ENCODE data around the gene PBX3.
A peak's percentile ranks its signal among the peaks of the same experiment; 100 is the strongest.

The PBX3 gene

GRCh38 chr9:125826850-125827249, 79.7 kb downstream of the PBX3 start:
- DNase-seq, result no peak

DNA sequence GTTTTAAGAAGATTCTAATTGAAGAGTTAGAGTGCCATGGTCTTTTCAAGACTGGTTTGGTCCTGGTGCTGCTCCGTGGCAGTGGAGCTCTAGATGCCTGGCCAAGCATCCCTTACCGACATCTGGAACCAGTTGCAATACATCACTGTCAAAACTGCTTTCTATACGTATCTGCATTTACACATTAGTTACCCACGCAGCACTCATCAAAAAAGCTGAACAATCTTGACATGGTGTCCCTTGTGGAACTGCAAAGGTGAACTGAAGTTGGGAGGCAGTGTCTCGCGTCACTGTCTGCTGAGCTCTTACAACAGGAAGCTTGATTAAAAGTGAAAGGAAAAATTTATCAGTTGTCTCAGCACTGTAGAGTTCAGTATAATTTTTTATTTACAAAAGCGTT, 82.6 kb downstream of the PBX3 start:
- peak; percentile 59 for DNase-seq

DNA sequence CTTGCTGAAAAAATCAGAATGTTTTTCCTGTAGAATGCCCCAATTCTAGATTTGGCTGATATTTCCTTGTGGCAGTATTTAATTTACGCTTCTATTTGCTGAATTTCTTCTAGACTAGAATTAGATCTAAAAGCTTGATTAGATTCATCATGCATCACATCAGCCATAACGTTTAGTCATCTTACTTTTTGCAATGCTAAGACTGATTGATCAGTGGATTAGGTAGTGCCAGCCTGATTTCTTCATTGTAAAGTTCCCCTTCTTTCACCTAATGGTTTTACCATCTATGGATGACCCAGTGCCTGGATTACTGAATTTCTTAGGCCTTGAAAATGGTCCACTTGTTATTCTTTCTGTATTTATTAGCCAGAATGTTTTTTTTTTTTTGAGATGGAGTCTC, 83.9 kb downstream of the PBX3 start:
- no peak for DNase-seq

- DNase-seq, result no peak
These were observed 84.4 kb downstream of the PBX3 start for GRCh38 chr9:125831616-125832015.

DNA sequence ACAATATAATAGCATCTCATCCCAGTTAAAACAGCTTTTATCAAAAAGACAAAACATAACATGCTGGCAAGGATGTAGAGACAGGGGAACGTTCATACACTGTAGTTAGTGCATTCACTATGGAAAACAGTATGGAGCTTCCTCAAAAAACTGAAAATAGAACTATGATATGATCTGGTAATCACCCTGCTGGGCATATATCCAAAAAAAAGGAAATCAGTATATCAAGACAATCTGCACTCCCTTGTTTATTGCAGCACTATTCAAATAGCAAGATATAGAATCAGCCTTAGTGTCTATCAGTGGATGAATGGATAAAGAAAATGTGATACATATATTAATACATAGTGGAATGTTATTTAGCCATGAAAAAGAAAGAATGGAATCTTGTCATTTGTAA, 88.5 kb downstream of the PBX3 start:
- no peak for DNase-seq

DNA sequence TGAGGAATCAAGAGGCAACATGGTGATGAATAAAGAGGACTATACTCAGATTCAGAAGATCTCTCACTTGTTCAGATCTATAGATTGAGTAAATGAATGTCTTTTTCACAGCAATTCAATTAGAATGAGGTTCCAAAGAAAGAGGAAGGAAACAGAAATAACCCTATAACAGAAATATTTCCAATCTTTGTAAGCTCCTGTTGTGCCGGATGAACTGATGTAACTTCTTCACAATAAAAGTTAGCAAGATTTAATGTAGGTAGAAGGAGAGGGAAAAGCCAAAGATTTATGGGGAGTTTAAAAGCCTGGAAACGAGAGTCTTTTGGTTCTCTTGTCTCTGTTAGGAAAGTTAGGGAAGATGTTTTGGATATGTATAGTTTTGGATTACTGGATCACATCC, 92.1 kb downstream of the PBX3 start:
- no peak for DNase-seq

GRCh38 chr9:125841444-125841843, 94.3 kb downstream of the PBX3 start:
- DNase-seq, result no peak

GRCh38 chr9:125842242-125842641, 95.1 kb downstream of the PBX3 start:
- DNase-seq, result no peak

DNA sequence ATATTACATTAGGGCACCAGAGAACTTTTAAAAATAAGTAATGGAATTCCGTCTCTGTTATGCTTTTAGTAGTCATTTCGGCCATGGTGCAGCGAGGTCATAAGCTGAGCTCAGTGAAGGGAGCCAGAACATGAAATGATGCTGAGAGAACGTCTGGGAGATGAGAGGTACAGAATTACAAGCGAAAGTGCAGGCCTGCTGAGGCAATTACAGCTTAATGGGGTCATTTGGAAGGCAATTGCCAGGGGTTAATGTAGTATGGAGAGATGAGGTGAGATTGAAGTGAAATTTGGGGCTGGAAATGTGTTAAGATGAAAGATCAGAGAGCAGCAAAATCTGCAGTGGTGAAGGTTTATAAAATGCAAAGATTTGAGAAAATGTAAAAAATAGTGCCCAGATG, 96.5 kb downstream of the PBX3 start:
- no peak for DNase-seq

- no peak for DNase-seq
These were observed 97.4 kb downstream of the PBX3 start for GRCh38 chr9:125844611-125845010.

DNA sequence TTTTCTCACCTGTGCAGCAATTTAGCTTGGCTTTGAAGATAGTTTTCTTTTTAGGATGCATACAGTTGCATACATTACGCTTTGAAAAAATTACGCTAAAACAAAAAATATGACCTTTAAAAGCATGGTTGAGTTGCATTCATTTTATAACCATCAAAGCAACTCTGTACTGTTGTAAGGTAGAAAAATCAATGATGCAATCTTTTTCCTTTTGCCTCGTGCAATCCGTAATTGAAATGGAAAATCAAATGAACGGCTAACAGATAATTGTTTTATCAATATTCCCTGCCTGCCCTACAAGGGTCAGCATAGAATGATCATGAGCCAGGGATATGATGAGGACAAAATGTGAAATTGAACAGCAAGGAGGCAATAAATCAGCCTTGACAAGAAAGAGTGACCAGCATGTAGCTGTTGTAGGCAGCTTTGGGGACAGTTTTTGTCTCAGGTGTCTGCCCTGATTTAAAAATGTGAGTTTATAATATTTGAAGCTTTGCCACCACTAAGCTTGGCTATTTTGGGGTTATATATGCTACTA, 98.2 kb downstream of the PBX3 start:
- DNase-seq, result no peak

- no peak for DNase-seq
These were observed 100.6 kb downstream of the PBX3 start for GRCh38 chr9:125847735-125848134.

- DNase-seq, result no peak
These were observed 103.0 kb downstream of the PBX3 start for GRCh38 chr9:125850106-125850632.

GRCh38 chr9:125850763-125851162, 103.6 kb downstream of the PBX3 start:
- no peak for DNase-seq

DNA sequence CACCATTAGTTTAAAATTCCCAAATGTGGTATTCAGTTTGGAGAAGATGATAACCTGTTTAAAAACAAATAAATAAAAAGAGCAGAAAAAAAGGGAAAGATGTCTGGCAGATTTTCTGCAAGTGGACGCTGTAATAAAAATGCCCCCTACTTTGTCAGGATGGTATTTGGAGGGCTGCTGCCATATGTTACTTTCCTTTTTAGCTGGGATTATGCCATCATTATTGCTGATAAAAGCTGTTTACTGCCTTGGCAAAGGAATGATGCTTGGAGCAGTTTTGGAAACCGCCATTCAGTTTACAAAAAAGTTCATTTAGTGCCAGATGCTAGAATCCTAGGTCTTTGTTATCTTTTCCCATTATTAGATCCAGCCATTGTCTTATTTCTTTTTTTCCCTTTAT, 104.8 kb downstream of the PBX3 start:
- no peak for DNase-seq

DNA sequence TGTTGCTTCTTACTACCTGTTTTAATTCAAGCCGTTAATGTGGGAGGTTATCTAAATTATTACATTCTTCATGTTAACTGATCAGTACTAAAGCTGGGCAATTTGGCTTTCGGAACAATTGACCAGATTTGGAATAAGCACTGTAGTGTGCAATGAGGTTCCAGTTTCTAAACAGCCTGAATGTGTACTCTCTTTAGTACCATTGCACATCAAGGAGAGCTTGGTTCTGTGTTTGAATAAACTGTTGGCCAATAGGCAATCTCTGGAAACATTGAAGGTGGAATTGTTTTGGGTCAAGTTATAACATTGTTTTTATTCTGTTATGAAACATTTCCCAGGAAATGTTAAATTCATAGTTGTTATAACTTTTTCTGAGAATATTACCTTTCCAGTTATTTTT, 105.2 kb downstream of the PBX3 start:
- DNase-seq, result no peak

- peak; percentile 34 for DNase-seq
These were observed 107.5 kb downstream of the PBX3 start for GRCh38 chr9:125854553-125855275.

- DNase-seq, result no peak
These were observed 109.2 kb downstream of the PBX3 start for GRCh38 chr9:125856331-125856730.

DNA sequence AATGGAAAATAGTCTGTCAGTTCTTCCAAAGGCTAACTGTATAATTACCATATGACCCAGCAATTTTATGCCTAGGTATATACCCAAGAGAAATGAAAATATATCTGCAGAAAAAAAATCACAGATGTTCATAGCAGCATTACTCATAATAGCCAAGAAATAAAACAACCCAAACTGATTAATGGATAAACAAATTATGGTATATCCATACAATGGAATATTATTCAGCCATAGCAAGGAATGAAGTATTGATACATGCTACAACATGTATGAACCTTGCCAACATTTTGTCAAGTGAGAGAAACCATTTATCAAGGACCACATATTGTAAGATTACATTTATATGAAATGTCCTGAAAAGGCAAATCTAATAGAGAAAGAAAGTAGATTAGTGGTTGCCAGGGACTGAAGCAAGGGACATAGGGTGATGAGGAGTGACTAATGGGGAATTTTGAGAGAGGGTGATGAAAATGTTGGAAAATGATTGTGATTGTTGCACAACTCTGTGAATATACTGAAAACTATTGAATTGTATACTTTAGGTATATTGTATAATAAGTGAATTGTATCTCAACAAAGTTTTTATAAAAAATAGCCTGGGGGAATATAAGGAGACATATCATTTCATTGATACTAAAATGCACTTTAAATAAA, 114.4 kb downstream of the PBX3 start:
- DNase-seq, result no peak

DNA sequence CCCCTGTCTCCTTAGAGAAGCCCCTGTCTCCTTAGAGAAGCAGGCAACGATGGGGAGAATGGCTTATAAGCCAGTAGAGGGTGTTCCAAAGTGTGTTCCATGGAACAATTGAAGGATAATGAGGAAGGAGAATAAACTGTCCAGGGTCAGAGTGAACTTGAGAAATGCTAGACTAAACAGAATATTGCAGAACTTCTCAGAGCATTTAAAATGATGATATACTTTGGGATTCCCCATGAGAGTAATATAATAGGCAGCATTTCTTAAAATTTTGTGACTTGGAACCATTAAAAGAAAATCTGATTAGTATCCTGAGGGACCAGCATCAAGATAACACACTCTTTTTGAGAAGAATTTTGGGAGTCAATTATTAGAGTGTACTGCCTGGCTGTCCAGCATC, 116.8 kb downstream of the PBX3 start:
- DNase-seq, result no peak

DNA sequence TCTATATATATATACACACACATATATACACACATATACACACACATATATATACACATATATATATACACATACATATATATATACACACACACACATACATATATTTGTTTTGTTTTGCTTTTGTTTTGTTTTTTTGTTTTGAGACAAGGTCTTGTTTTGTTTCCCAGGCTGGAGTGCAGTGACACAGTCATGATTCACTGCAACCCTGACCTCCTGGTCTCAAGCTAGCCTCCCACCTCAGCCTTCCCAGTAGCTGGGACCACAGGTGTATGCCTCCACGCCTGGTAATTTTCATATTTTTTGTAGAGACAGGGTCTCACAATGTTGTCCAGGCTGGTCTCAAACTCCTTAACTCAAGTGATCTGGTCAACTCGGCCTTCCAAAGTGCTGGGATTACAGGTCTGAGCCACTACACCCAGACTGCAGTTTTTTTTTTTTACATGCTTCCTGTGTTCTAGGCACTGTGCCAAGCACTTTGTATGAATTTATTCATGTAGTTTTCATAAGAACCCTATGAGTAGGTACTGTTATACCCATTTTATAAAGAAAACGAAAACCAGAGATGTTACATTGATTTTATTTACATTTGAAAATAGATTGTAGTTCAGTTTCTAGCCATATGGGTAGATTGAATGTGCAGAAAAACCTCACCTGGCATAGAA, 120.7 kb downstream of the PBX3 start:
- DNase-seq, result no peak

GRCh38 chr9:125878164-125878631, 131.0 kb downstream of the PBX3 start:
- no peak for DNase-seq

GRCh38 chr9:125881042-125881441, 133.9 kb downstream of the PBX3 start:
- no peak for DNase-seq
